Progenitor cell of endocrine pancreas (in vitro differentiated cells): ENCODE measurements around the gene GPR173. TPM values are rescaled to one million over a fixed set of nuclear protein-coding genes. Genes with fewer than 3 reads are reported as not detected.

Experiments used
- DNase-seq: peaks from one replicate; pipeline ENCODE4 v3.0.0; 2021; ENCODE audit warnings: low spot score; ENCODE audit not compliant: unreplicated experiment
- H3K27ac Mint-ChIP-seq: 2 replicates; pipeline ENCODE4 v1.8.0; 2021; ENCODE audit warnings: mild to moderate bottlenecking, moderate library complexity, mixed read lengths
- H3K27me3 Mint-ChIP-seq: 2 replicates; pipeline ENCODE4 v1.8.0; 2021; ENCODE audit warnings: mixed read lengths
- H3K36me3 Mint-ChIP-seq: 2 replicates; pipeline ENCODE4 v1.8.0; 2022; ENCODE audit warnings: mixed read lengths; ENCODE audit not compliant: insufficient read depth
- H3K4me1 Mint-ChIP-seq: 2 replicates; pipeline ENCODE4 v1.8.0; 2021; ENCODE audit warnings: low read depth, mixed read lengths
- H3K4me3 Mint-ChIP-seq: 2 replicates; pipeline ENCODE4 v1.8.0; 2021; ENCODE audit warnings: low read depth, mild to moderate bottlenecking, moderate library complexity, mixed read lengths
- H3K9me3 Mint-ChIP-seq: 2 replicates; pipeline ENCODE4 v1.8.0; 2021; ENCODE audit warnings: low read depth, mixed read lengths
- total RNA-seq: library from RNA; stranded (reverse); gene quantifications from 2 replicates; pipeline ENCODE4 v1.2.1, GENCODE V29; 2021
- TF ChIP-seq, protein P1 (sequence below): fragments of 200-600 bp; sonication (generic); IDR thresholded peaks from one replicate; pipeline ENCODE4 v1.5.0; 2021; ENCODE audit warnings: antibody characterized with exemption, mild to moderate bottlenecking; ENCODE audit not compliant: unreplicated experiment

The GPR173 gene
- total RNA-seq, 1 donor from 2014 or later = 19.4 TPM

DNA sequence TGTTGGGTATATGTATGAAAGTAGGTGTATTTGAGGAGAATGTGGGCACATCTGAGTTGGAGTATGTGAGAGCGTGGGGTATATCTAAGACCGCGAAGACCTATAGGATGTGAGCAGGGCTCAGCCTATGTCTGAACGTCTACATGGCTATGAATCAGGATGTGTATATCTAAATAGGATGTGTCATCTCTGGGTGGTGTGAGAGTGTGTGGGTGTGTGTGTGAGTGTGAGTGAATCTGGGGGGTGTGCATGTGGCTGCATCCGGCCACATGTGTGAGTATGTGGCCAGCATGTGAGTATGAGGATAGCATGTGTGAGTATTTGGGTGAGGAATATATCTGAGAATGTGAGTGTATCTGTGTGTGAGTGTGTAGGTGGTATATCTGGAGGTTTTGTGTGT, 7.7 kb downstream of the GPR173 start:
- TF ChIP-seq, protein P1, sequence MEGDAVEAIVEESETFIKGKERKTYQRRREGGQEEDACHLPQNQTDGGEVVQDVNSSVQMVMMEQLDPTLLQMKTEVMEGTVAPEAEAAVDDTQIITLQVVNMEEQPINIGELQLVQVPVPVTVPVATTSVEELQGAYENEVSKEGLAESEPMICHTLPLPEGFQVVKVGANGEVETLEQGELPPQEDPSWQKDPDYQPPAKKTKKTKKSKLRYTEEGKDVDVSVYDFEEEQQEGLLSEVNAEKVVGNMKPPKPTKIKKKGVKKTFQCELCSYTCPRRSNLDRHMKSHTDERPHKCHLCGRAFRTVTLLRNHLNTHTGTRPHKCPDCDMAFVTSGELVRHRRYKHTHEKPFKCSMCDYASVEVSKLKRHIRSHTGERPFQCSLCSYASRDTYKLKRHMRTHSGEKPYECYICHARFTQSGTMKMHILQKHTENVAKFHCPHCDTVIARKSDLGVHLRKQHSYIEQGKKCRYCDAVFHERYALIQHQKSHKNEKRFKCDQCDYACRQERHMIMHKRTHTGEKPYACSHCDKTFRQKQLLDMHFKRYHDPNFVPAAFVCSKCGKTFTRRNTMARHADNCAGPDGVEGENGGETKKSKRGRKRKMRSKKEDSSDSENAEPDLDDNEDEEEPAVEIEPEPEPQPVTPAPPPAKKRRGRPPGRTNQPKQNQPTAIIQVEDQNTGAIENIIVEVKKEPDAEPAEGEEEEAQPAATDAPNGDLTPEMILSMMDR = no peak
- H3K4me1 Mint-ChIP-seq = no peaks in the 10 kb centered on the region
- H3K27me3 Mint-ChIP-seq = no peaks in the 10 kb centered on the region
- no peaks in the 10 kb centered on the region for H3K36me3 Mint-ChIP-seq
- H3K9me3 Mint-ChIP-seq = peaks cover 8% of the 10 kb centered on the region
- H3K4me3 Mint-ChIP-seq = no peak overlapping the region
- no peak for DNase-seq
- H3K27ac Mint-ChIP-seq = no peak overlapping the region

DNA sequence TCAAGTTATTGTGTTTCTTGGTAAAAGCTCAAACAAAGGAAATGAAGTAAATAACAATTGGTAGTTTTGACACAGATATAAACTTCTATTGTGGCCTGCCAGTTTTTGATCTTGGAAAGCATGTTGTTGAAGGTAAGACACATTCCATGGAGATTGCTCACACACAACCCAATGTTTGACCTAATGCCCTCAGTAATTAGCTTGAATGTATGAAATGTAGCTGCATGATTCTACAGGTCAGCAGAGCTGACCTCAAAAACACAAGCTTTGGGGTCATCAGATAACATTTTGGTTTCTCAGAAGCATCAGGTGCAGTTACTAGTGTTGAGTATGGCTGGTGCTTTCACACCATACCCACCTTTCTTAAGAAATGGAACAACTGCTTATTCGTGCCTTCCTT, 16.5 kb downstream of the GPR173 start:
- TF ChIP-seq, protein P1 = no peak
- Mint-ChIP-seq H3K27ac (no peak overlapping the region), H3K27me3 (no peaks in the 10 kb centered on the region), H3K4me1 (no peaks in the 10 kb centered on the region), H3K4me3 (no peak overlapping the region), H3K9me3 (peaks cover 13% of the 10 kb centered on the region), H3K36me3 (peaks cover 3% of the 10 kb centered on the region)
- no peak for DNase-seq

DNA sequence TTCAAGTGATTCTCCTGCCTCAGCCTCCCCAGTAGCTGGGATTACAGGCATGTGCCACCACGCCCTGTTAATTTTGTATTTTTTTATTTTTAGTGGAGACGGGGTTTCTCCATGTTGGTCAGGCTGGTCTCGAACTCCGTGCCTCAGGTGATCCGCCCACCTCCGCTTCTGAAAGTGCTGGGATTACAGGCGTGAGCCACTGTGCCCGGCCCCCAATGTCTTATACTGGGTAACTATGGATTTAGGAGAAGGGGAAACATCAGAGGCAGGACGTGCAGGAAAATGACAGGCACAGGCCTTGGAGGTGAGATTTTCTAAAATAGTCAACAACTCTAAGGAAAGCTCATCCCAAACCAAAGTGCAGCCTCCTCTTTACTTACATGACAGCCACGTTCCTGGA, 22.5 kb downstream of the GPR173 start:
- H3K27ac Mint-ChIP-seq = no peak overlapping the region
- H3K36me3 Mint-ChIP-seq = no peaks in the 10 kb centered on the region
- TF ChIP-seq, protein P1 = no peak
- H3K4me3 Mint-ChIP-seq = no peak overlapping the region
- peaks cover 12% of the 10 kb centered on the region for H3K4me1 Mint-ChIP-seq
- no peaks in the 10 kb centered on the region for H3K27me3 Mint-ChIP-seq
- peaks cover 16% of the 10 kb centered on the region for H3K9me3 Mint-ChIP-seq
- DNase-seq = no peak

DNA sequence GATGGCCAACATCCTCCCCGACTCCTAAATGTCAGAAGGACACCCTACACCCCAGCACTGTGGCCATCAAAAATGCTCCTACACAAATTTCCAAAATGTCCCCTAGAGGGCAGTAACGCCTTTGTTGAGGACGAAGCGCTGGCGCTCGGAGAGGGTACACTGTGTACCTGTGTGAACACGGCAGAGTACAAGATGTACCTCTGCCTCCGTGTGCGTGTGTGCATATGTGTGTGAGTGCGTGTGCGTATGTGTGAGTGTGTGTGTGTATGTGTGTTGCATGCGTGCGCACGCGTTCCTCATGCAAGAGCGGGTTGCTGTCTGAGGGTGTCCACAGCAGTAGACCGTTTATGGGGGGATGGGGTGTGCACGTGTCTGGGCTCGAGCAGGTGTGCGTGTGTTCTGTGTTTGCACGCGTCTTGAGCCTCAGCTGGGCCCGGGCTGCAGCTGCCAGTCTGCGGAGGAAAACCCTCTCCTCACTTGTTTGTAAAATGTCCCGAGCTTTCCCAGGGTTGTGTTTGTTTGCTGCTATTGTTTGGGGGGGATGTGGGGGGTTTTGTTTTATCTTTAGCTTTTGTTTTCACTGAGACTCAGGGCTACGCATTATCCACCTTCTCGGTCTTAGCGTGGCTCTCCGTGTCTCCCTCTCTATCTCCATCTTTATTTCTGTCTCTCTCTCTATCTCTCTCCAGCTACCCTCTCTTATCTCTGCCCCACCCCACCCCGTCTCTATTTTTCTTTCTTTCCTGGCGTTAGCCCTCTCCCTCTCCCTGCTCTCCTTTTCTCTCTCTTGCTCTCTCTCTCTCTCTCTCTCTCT, 23.2 kb downstream of the GPR173 start:
- Mint-ChIP-seq H3K9me3 (peaks cover 17% of the 10 kb centered on the region), H3K27ac (peak overlapping the region; percentile 40), H3K36me3 (no peaks in the 10 kb centered on the region), H3K4me1 (peaks cover 12% of the 10 kb centered on the region), H3K27me3 (no peaks in the 10 kb centered on the region), H3K4me3 (peak overlapping the region; percentile 72)
- DNase-seq = peak; percentile 37
- TF ChIP-seq, protein P1 = peak; percentile 61

DNA sequence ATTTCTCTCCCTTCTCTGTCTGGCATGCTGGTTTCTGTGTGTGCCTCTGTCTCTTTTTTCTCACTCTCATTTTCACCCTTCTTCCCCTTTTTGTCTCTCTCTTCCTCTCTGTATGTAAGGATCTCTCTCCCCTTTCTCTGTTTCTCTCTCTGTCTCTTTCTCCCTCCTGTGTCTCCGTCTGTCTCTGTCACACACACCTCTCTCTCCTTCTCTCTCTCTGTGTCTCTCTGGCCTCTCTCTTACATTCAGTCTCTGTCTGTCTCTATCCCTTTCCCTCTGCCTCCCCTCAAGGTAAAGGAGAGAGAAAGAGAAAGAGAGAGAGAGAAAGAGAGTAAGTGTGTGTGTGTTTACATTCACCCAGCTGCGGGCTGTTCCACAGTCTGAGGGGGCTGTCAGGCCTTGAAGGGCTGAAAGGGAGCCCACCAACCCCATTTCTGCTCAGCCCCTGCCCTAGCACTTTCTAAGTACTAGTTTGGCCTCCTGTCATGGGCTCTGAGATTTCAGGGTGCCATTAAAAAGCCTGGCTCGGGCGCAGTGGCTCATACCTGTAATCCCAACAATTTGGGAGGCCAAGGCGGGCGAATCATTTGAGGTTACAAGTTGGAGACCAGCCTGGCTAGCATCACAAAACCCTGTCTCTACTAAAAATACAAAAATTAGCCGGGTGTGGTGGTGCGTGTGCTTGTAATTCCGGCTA, 24.0 kb downstream of the GPR173 start:
- TF ChIP-seq, protein P1 = no peak
- no peak for DNase-seq
- H3K36me3 Mint-ChIP-seq = no peaks in the 10 kb centered on the region
- no peak overlapping the region for H3K4me3 Mint-ChIP-seq
- no peak overlapping the region for H3K27ac Mint-ChIP-seq
- peaks cover 19% of the 10 kb centered on the region for H3K9me3 Mint-ChIP-seq
- peaks cover 12% of the 10 kb centered on the region for H3K4me1 Mint-ChIP-seq
- no peaks in the 10 kb centered on the region for H3K27me3 Mint-ChIP-seq
